Measurements from ENCODE around the gene SPRR4.

SPRR4 gene, protein sequence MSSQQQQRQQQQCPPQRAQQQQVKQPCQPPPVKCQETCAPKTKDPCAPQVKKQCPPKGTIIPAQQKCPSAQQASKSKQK
- total RNA-seq: 0 reads per million in 3 experiments

- DNase-seq: no peak
Measured at GRCh38 chr1:152970495-152970894, at the start of gene SPRR4. SPRR4 (plus strand) TSS chr1:152970648; CDS start chr1:152971891, 1,243 bp downstream.

DNA sequence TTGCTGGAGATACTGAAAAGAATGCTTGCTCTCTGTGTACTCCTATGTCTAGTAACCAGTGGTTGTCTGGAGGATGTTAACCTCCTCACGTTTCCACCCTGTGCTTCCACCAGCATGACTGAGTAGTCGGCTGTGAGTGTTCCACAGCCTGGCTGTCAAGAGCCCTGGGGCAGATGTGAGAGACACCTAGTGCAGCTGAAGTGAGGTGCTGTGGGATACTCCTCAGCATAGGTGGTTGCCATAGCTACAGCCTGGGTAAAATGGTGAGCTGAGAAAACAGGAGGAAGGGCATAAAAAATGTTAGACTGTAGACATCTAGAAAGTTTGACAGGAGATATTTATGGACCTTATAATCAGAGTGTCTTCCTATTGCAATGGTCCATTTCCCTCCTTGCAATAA lies 46.3 kb upstream of the SPRR4 start:
- DNase-seq: no peak

GRCh38 chr1:152926091-152926490 lies 44.4 kb upstream of the SPRR4 start:
- DNase-seq: no peak

- DNase-seq: no peak
Measured at GRCh38 chr1:152928671-152929070, 41.8 kb upstream of the SPRR4 start.

DNA sequence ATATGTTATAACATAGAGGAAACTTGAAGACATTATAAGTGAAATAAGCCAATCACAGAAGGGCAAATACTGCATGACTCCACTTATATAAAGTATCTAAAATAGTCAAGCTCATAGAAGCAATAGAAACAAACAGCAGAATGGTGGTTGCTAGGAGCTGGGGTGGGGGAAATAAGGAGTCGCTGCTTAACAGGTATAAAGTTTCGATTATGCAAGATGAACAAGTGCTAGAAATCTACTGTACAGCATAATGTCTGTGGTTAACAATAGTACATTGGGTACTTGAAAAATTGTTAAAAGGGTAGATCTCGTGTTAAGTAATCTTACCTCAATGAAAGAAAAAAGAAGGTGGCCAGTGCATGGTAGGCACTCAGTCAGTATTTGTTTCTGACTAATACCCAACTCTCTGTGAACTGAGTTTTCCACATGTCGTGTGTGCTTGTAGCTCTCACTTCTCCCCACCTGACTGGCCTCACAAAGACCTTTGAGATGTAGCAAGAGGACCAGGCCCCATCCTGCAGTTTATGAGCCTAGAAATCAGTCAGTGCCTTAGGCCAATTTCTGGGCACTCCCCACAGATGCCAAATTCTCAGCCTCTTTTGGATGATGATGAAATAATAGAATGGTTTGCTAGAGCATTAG lies 38.2 kb upstream of the SPRR4 start:
- no peak for DNase-seq

DNA sequence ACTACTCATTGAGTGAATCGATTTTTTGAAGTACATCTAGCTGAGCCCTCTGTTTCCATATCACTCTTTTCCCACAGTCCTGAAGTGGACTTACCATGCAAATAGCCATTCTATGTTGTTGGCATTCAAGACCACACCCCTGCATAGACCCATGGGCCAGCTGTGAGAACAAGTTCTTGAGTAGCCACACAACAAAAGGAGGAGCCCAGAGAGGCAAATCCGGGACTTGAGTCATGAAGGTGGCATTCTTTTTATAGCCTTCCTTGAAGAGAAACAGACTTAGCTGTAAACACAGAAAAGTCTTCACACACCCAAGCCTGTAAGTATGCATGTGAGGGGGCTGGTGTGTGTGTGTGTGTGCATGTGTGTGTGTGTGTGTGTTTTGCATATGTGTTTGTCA lies 37.3 kb upstream of the SPRR4 start:
- no peak for DNase-seq

DNA sequence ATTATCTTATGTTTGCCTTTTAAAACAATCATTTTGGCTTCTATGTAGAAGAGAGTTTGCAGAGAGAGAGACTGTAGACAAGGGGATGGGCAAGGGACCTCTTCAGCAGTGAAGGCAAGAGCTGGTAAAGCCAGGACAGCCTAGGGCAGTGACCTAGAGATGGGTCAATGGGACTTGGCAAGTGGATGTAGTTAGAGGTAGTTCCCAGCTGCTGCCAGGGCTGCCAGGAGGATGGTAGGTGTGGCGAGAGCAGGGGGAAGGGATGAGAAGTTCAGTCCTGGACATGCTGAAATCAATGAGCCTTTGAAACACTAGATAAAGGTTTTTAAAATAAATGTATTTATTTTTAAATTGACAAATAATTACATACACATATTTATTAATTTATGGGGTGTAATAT lies 29.8 kb upstream of the SPRR4 start:
- no peak for DNase-seq

- no peak for DNase-seq
Measured at GRCh38 chr1:152941037-152941711, 29.3 kb upstream of the SPRR4 start.

GRCh38 chr1:152942161-152942560 lies 28.3 kb upstream of the SPRR4 start:
- no peak for DNase-seq

GRCh38 chr1:152946248-152946647 lies 24.2 kb upstream of the SPRR4 start:
- DNase-seq: no peak

DNA sequence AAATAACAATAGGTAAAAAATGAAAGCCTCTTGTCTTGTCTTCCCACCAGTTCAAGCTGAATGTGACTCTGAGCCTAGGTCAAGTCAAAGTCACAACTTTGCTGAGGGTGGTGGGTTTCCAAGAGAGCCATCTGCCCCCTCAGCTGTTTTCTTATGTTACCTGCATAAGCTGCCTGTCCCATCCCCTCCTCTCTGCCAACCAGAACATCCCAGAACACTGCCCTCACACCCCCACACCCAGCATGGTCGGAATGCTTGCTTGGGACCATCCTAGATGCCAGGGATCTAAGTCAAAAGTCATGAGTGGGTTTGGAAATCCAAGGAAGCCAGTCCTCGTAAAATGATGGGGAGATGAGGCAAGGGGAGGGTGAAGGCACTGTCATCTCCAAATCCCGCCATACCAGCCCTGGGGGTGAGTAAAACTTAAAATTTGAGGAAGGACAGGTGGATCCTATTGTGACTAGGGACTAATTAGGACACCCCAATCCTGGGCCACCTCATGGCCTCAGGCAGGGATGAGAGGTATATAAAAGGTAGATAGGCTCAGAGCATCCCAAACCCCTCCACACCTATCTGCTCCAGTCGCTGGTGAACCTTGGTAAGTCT lies 23.7 kb upstream of the SPRR4 start, which contains the start of gene SPRR5:
Gene SPRR5, plus strand, starts transcription at position 556 of the 606 bp plus-strand sequence. CDS start 1,349 bp downstream, outside the sequence.
- DNase-seq: no peak

GRCh38 chr1:152951711-152952110 lies 18.7 kb upstream of the SPRR4 start:
- DNase-seq: no peak

- no peak for DNase-seq
Measured at GRCh38 chr1:152953761-152954160, 16.7 kb upstream of the SPRR4 start.

- no peak for DNase-seq
Measured at GRCh38 chr1:152954436-152954835, 16.0 kb upstream of the SPRR4 start.

- DNase-seq: no peak
Measured at GRCh38 chr1:152957561-152957960, 12.9 kb upstream of the SPRR4 start.

DNA sequence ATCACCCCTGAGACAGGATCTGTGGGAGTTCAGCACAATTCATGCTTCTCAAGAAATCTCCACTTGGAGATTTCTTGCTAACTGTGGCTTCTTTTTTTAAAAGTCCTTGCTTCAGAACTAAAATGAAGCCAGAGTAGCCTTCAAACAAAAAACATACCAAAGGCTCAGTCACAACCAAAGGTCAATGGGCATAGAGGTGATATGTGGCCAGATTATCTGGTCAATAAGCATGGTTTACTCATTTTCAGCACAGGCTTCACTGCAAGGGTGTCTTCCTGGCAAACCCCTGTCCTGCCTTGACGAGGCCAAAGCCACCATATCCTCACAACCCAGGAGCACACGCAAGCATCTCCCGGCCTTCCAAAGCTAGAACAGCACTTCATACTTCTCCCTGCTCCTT lies 11.2 kb upstream of the SPRR4 start:
- DNase-seq: no peak

- DNase-seq: no peak
Measured at GRCh38 chr1:152959801-152960451, 10.5 kb upstream of the SPRR4 start.

DNA sequence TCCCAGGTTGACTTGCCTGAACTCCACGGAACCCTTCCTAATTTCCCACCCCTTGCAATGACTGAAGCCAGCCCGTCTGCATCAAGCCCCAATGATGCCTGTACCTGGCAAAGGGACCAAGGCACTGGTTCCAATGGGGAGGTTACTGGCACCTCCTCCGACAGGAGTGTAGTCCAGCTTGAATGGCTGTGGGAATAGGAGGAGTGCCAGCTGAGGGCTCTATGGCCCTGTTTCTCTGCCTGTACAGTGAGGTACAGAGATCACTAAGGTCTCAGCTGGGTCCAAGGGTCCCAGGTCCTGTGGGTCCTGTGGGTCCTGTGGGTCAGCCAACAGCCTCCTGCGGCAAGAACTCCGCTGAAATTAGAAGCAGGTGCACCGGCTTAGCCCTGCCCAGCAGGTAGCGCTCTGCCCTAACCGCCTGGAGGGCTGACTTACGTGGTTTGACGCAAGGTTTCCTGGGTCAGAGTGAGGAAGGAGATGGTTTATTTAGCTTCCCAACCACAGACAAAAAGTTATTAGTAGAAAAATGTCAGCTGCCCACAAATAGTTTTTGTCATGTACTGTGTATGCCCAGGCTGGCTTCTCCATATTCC lies 9.9 kb upstream of the SPRR4 start:
- DNase-seq: no peak

- no peak for DNase-seq
Measured at GRCh38 chr1:152961226-152961891, 9.1 kb upstream of the SPRR4 start.

DNA sequence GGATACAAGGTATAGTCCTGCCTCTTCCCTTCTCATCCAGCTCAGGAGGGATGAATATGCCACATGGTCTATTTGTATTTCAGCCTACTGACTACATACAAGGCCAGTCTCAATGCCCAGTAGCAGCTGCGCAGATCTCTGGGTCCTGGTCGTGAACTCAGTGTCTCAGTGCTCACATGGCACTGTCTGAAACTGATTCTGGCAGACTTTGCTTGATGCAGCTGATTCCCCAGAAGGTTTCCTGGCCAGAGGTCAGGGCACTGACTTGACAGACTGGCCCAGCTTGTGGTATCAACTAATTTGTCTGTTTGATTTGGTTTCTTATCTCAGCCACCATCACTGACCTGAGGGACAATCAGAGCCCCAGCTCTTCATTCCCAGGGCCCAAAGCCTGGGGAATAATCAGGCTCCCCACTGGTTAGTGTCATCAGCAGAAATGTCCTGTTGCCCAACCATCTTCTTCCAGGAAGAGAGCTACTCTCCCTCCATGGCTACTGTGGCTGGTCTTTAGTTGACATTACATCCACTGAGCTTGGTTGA lies 7.5 kb upstream of the SPRR4 start:
- no peak for DNase-seq

- no peak for DNase-seq
Measured at GRCh38 chr1:152964536-152964935, 5.9 kb upstream of the SPRR4 start.

DNA sequence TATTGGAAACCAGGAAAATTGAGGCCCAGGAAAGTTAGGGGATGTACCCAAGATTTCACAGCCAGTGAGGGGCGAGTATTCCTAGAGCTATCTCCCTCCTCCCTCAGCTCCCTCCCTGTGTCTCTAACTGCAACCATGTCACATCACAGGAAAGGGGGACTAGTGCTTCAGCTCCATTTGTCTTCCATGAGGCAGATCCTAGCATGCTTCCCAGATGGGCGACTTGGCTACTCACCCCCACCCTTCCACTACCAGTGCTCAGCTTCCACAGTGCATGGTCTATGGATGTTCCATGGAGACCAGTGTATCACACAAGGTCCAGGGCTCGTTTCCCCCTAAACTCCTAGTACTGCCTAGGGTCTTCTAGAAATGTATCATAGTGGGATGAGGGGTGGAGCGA lies 4.6 kb upstream of the SPRR4 start:
- no peak for DNase-seq

All from central memory CD4-positive, alpha-beta T cell (primary cell).